HG03064 (cell line): ENCODE results near the gene E2F8.

Source experiments
- ATAC-seq: cut with Tn5 transposase; IDR thresholded peaks from one replicate; pipeline ENCODE4 v1.9.1; 2021; ENCODE audit warnings: low read depth; ENCODE audit not compliant: unreplicated experiment

Gene E2F8

DNA sequence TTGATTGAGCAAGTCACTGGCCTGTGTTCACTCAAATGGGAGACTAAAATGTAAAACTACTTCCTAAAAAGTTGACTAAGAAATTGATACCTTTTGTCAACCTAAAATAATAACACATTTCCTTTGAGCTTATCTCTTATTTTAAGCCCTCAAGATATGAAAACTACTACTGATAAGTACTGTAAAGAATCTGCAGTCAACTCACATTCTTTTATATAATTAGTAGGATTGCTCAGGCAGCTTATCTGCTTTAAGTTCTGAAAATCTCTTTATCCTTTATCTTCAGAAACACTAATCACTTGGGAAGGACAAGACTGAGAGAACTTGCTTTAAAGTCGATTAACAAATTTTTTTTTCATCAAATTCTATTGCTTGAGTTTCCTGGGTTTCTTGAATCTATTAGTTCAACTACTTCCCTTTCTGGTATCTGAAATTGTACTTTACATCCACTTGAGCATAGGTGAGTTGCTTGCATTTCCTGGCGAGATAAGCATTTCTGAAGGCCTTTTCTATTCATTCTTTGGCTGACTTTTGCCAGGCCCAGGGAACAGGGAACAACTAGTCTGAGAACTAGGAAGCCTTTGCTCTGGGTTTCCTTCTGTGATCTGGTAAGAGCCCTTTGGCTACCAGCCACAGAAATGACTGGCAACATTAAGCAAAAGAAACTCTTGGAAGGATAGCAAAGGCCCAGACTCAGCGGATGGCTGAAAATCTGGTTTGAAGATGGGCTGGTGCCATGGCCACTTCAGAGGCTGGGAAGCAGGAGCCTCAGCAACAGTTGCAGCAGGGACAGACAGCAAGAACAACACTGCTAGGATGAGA lies 19.6 kb downstream of the E2F8 start:
- ATAC-seq, result no peak

DNA sequence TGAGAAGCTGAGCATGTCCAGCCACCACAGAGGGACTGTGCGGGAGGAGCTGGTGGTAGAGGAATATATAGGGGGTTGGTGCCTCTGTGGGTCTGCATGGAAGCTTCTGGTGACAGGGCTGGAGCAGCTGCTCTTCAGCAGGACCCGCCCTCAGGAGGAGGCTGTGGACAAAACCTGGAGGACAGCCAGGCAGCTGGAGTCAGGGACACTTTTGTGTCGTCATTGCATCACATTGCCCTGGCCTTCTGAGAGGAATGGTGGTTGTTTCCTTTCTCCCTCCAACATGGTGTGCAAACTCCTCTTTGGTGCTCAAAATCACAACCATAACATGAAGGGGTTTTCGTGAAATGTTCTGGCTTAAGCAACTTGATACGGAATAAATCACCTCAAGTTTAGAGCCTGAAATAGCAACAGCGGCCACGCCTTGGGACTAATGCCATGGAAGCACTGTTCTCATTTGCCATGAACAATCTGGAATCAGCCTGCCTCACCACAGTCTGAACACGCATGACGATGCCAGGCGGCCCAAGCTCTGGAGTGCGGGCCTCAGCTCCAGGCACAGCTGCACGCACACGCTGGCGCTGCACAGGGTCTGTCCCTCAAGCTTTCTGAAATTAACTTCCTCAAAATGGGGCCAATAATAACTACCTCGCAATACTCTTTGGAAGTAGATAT lies 21.8 kb downstream of the E2F8 start:
- ATAC-seq, result no peak

DNA sequence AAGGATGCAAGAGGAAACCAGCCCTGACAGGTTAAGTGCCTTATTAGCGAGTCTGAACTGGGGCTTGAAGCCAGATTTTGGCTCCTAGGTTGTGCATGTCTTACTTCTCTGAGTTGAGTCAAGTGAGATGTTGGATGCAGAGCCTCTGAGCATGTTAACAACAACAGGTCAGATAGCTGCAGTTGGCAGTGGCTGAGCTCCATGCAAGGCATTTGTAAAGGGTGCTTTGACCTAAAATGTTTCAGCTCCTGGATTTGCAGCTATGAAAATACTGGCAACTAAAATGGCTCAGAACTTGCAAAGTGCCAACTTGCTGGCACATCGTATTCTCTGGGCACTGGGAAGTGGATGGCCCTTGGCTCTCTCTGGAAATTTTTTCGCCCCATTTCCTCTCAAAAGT lies 22.5 kb downstream of the E2F8 start:
- no peak for ATAC-seq

DNA sequence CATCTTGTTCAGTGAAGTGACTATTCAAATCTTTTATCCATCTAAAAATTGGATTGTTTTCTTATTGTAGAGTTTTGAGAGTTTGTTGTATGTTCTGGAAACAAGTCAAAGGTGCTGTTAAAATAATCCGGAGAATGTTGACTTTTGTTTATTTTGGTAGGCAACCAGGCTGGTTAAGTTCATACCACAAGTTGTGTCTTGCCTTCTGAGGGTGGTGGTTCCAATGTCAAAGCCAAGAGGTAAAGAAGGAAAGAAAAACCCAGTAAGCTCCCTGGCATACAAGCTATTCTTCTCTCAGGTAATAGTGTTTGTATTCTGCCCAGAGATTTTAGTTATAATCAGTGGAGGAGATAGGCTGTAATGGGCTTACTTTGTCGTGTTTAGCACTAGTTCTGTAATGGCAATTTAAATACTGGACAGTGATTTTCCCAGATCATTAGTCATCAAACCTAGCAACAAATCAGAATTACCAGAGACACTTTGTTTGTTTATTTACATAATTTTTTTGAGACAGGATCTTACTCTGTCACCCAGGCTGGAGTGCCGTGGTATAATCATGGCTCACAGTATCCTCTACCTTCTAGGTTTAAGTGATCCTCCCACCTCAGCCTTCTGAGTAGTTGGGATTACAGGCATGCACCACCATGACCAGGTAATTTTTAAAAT lies 23.9 kb downstream of the E2F8 start:
- no peak for ATAC-seq

DNA sequence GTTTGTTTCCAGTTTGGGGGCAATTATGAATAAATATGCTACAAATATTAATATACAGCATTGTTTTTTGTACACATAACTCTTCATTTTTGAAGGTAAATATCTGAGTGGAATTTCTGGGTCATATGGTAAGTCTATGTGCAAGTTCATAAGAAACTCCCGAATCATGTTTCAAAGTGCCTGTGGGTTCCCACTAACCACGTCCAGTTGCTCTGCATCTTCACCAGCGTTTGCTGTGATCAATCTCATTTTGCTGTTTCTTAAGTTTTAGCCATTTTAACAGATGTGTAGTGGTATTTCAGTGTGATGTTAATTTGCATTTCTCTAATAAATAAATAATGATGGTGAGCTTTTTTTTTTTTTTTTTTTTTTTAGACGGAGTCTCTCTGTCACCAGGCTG lies 24.7 kb downstream of the E2F8 start:
- ATAC-seq, result no peak

DNA sequence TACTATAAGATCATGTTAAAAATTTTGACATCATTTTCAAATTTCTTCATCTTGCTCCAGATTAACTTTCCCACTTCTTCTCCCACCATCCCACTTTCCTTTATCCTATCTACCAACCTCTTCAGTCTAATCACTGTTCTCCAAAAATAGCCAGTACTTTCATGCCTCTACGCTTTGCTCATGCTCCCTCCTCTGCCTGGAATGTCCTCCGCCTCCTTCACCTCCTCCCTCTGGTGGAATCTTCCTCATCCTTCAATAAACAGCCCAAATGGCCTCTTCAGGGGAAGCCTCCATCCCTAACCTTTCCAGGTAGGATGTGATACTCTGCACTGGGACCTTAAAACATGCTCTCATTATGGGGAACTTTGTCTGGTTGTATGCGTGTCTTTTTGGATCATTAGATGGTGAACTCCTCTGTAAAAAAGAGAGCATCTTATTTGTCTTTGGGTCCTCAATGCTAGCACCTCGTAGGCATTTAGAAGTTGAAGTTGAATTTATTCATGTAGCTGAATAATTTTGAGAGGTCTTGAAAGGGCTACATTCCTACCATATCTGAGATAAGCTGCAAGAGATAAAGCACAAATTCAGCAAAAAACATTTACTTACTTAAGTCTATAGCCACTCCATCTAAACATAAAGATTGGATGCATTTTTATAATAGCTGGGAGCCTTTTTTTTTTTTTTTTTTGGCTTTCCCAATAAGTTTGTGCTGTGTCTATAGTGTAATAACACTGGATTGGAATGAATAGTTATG lies 31.0 kb downstream of the E2F8 start:
- ATAC-seq, result no peak

DNA sequence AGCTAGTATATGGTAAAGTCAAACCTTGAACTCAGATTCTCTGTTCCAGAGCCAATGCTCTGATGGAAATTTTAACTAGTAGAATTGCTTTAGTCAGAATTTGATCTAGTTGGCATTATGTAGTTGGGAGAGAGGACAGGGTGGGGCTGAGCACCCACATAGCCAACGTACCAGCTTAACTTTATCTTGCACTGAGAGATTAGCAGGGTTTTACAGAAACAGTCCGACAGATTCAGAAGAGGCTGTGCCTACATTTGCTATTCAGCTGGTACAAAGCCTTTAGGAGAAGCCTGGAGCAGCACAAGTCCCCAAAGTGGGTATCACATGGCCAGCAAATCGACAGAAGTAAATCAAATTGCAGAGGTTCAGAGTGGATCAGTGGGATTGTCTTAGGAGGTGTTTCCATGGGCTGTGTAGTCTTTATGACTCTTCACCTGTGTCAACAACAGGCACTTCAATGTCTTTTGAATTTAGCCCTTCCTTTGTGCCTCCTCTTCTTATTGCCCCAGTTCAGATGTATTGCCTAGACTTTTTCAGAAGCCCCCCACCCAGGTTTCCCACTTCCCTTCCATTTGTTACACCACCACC lies 31.7 kb downstream of the E2F8 start:
- ATAC-seq, result no peak

DNA sequence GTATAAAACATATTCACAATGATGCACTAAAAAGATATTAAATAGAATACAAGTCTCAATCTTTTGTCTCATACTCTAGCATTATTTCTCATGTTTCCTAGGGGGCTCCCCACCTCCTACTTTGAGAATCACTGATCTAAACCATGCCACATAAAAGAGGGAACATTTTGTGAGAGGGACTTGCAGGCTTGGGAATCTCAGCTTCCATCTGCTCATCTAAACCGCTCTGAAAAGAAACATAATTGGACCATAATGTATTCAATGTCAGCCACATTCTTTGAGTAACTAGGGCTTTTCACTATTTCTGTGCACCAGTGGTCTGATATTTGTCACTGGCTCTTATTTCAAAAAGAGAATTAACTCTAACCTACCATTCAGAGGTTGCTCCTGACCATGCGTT lies 32.6 kb downstream of the E2F8 start:
- no peak for ATAC-seq

DNA sequence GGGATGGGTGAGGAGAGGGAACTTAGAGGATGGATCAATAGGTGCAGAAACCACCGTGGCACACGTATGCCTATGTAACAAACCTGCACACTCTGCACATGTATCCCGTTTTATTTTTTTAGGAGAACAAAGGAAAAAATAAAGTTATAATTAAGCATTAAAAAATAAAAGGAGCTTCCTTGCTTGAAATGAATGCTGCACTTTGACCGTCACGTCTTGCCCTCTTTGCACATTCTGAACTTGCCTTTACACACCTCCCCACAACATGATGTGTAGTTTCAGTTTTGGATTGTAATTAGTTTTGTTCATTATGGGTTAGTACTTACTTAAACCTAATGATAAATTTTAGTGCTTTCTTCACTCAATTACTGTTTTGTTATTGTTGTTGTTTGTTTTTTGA lies 35.9 kb downstream of the E2F8 start:
- no peak for ATAC-seq

DNA sequence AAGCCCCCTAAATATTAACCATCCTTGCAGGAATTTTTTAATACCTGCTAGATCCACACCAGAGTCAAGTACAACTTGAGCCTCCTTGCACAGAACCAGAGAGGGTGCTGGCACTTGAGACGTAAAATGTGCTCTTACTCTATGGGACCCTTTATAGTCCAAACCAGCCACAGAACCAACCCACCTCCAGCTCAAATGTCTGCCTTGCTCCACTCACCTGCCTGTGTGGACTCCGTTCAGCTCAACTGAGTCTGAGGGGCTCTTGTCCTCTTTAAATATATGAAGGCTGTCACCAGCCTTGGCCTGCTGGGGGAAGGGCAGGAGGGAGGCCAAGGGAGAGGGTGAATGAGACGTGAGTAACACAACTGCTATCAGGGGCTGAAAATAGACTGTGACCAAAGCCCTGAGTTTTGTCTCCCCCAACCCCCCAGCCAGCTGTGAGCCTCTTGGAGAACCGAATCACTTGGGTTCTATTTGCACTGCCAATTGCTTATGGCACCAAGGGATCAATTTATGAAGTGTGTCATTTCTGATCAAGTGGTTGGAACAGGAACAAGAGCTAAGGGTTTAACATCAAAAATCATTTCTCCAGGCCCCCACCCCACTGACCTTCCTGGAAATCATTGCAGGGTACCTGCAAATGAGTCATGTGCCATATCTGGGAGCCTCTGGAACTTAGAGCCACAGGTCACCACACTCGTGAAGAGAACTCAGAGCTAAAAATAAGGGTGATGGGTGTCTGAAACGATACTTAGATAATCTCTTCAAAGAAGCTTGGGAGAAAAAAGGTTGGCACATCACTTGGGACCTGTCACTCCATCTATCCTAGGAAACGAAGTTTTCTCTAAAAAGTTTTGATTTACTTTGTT lies 38.8 kb downstream of the E2F8 start, which contains the start of gene CSRP3:
TSS of gene CSRP3 (minus strand) at position 247 of the 869 bp plus-strand sequence. CDS start 9,535 bp downstream, outside the sequence.
- no peak for ATAC-seq

DNA sequence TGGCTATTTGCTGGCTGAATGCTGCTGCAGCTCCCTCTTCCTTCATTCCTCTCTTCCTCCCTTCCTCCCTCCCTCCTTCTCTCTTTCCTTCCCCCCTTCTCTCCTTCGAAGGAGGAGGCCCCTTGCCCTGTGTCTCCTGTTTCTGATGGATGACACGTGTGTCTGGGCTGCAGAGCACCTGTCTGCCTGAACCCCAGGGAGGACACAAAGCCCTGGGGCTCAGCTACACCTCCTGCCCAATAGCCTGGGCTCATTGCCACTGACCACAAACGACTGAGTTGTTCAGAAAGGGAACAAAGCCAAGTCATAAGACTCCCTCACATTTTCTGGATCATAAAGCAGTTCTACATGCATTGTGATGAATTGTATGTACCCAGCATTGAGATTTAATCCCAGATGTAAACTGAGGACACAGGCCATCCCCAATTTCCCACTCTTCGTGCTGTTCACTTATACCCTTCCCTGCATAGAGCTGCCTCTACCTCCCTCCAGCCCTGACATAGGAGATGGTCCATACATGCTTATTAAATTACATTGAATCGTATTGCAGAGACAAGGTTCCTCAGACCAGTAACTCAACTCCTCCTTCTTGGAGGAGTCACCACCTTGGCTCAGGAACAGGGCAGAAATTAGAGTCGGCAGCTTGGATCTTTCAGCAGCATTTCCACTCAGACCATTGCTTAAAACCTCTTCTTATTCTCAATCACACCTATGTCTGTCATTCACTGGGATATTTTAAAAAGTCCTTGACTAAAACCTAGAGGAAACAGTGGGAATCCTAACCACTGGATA lies 40.1 kb downstream of the E2F8 start:
- no peak for ATAC-seq

DNA sequence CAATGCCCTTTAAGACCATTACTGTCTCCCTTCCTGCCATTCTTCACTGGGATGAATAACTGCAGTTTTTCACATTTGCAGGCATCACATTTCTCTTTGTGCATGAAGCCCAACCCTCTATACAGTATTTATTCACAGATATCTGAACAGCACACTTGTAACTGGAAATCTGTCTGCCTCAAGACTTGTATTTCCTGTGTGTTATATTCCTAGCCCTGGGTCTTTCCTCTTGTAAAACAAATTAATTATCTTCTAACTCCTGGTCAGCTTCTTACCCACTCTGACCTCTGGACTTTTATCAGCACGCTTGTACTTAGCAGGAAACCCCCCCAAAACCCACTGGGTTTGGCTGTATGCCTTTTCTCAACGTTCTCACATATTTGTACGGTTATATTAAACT lies 41.0 kb downstream of the E2F8 start:
- ATAC-seq, result no peak

DNA sequence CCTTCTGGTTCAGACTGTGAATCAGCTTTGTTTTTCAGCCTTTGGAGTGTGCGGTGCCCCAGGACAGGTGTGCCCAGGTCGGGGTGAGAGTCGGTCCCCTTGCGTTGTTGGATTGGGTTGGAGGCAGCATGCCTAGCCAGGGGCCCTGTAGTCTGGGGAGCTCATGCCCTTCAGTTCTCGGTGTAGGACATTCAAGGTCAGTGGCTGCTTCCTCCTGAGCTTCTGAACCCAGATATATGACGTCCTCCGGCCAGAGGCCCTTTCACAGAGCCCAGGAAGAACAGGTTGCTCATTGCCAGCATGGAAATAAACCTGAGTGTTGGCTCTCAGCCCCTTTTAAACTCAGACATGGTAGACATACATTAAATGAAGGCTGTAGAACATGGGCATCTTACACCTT lies 41.7 kb downstream of the E2F8 start:
- ATAC-seq, result no peak

DNA sequence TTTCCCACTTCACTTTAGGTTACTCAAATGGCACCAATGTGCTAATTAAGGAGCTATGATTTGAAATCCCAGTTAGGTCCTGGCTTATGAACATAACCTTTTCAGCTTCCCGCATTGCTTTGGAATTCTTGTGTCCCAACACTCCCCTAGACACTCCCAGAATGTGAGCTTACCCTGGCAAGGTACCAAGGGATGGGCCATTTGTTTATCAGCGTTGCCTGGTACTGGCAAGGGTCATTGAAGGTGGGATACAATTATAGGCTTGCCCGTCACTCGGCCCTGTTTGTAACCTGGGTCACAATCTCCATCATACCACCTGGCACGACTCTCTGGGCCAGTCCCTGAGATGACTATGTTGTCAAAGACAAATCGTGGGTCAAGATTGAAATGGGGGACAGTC lies 44.3 kb downstream of the E2F8 start:
- ATAC-seq, result no peak

DNA sequence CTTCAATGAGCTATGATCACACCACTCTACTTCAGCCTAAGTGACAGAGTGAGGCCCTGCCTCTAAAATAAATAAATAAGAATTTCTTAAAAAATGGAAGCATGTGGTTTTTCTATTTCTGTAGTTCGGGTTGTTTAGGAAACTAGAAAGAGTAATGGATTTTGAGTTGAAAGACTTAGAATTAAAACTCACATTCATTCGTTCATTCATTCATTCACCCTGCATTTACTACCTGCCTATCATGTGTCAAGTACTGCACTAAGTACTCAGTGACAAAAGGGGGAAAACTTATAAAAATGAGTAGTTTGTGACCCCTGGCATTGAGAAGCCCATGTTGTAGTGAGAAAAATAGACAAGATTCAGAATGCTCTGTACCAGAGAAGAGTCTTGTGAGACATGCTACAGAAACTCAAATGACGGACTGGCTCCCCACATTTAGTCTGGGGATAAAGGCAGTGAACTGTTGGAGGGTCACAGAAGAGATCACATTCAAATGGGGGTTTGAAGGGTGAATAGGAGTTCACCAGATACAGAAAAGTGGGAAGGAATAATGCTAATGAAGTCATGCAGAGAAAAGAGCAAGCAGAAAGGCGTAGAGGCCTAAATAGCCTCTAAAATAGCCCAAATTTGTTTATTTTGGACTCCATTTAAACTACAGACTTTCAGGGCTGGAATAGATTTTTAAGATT lies 46.0 kb downstream of the E2F8 start:
- no peak for ATAC-seq

DNA sequence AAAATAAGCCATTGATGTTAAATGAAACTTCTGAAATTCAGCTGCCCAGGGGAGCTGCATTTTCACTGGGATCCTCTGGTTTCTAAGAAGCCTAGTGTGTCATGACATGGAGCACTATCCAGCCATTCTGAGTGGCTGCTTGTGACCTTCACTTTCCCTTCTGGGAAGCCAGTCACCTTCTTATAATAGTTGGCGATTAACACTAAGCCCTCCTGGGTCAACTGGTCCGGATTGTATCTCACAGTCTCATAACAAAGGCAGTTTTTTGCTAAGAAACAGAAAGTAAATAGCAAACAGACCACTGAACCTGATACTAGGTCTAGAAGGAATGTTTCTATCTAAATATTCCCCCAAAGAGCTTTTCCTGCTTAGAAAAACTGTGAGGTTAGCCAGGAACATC lies 46.8 kb downstream of the E2F8 start:
- no peak for ATAC-seq

DNA sequence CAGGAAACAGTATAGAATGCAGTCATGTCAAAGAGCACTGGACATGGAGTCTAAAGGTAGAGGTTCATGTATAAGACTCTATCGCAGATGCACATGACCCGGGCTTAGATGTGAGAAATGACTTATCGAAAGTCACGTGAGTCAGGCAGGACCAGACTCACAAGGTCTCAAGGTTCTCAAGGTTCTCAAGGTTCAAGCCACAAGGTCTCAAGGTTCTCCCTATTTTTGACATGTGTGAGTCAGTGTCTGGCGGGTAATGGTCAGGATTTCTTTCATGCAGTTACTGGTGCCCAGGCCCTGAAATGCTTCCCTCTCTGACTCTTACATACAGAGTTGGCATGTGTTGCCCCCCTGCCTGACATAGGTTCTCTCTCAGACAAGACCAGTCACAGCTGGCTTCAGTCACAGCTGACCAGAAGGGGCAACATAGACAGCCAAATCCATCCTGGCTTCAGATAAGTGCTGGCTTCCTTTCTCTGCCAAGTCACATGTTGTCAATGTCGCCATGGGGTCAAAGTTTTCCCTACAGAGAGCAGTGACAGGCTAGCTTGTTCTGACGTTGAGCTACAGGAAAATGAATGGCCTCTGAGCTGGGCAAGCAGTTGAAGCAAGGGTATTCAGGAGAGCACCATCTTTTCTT lies 49.1 kb downstream of the E2F8 start:
- ATAC-seq, result no peak

DNA sequence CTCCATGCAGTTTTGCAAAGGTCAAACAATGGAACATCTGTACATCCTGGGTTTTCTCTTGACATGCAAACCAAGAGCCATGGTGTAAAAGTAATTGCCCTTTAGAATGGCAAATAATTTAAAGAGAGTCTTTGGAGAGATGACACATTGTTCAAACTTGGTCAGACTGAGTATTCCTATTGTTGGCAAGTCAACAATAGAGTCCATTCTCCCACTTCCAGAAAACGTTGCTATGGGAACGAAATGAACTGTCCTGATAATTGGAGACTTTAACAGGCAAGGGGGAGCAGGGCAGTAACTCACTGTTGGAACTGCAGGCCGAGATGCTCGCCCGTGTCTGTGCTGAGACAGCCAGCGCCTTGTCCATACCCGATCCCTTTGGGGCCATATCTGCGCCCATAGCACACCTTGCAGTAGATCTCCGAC lies 52.9 kb downstream of the E2F8 start:
- ATAC-seq, result no peak
